K562 (cell line): ENCODE measurements around the gene SLC46A3.

Experiments used
- CHD2 ChIP-seq: IDR thresholded peaks from 2 replicates; pipeline ENCODE4 v1.6.1; 2011; ENCODE audit warnings: low read depth, low read length
- GATAD2B ChIP-seq: fragments of 450-650 bp; IDR thresholded peaks from 2 replicates; pipeline ENCODE4 v1.6.1; 2017; ENCODE audit warnings: mild to moderate bottlenecking, borderline replicate concordance
- MAFG ChIP-seq: fragments of 450-650 bp; conservative IDR thresholded peaks from 2 replicates; pipeline ENCODE4 v1.6.1; 2016; ENCODE audit warnings: missing genetic modification characterization, missing compliant biosample characterization
- MCM5 ChIP-seq: fragments of 450-650 bp; IDR thresholded peaks from 2 replicates; pipeline ENCODE4 v1.6.1; 2016; ENCODE audit warnings: low read depth
- ZNF354B ChIP-seq: fragments of 250-450 bp; sonication (Bioruptor Pico); IDR thresholded peaks from 2 replicates; pipeline ENCODE4 v1.4.0; 2020
- TF ChIP-seq, protein P1 (sequence below): fragments of 450-650 bp; IDR thresholded peaks from 2 replicates; pipeline ENCODE4 v1.6.1; 2016; ENCODE audit warnings: antibody characterized with exemption
- TF ChIP-seq, protein P2 (sequence below), 2 experiments: fragments of 450-650 bp; IDR thresholded peaks; 2 replicates each; pipeline ENCODE4 v1.6.1; 2016

GRCh38 chr13:28741084-28741491 is 22.3 kb upstream of the SLC46A3 start:
- TF ChIP-seq MCM5 (no peak), MAFG (no peak), CHD2 (no peak), GATAD2B (no peak), ZNF354B (no peak)
- TF ChIP-seq, protein P1, sequence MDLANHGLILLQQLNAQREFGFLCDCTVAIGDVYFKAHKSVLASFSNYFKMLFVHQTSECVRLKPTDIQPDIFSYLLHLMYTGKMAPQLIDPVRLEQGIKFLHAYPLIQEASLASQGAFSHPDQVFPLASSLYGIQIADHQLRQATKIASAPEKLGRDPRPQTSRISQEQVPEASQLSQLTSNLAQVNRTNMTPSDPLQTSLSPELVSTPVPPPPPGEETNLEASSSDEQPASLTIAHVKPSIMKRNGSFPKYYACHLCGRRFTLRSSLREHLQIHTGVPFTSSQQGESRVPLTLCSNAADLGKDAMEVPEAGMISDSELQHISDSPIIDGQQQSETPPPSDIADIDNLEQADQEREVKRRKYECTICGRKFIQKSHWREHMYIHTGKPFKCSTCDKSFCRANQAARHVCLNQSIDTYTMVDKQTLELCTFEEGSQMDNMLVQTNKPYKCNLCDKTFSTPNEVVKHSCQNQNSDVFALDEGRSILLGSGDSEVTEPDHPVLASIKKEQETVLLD = no peak
- TF ChIP-seq, protein P2, sequence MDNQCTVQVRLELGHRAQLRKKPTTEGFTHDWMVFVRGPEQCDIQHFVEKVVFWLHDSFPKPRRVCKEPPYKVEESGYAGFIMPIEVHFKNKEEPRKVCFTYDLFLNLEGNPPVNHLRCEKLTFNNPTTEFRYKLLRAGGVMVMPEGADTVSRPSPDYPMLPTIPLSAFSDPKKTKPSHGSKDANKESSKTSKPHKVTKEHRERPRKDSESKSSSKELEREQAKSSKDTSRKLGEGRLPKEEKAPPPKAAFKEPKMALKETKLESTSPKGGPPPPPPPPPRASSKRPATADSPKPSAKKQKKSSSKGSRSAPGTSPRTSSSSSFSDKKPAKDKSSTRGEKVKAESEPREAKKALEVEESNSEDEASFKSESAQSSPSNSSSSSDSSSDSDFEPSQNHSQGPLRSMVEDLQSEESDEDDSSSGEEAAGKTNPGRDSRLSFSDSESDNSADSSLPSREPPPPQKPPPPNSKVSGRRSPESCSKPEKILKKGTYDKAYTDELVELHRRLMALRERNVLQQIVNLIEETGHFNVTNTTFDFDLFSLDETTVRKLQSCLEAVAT (IDR thresholded peaks at IDR 0.05) = no peak
